Measurements from ENCODE around the gene ZC2HC1C. TPM values are rescaled to one million over a fixed set of nuclear protein-coding genes. Genes with fewer than 3 reads are reported as not detected.

The ZC2HC1C gene
- total RNA-seq, 6 experiments from 2014 or later, result 0.43 to 1.4 (median 1.1) TPM

GRCh38 chr14:75053396-75054291, 15.8 kb upstream of the ZC2HC1C start:
- Mint-ChIP-seq H3K27me3 (ENCODE audit: insufficient read depth) (peaks cover 3% of the 10 kb centered on the region), H3K4me3 (peak overlapping the region; percentile 37), H3K27ac (peak overlapping the region; percentile 53), H3K9me3 (no peaks in the 10 kb centered on the region), H3K4me1 (ENCODE audit: low read depth) (peaks cover 69% of the 10 kb centered on the region), H3K36me3 (ENCODE audit: low read depth) (peaks cover 28% of the 10 kb centered on the region)
- peak; percentile 55 for DNase-seq
- no peak for TF ChIP-seq CTCF (IDR thresholded peaks at IDR 0.05)

- Mint-ChIP-seq H3K4me3 (peak overlapping the region; percentile 14), H3K4me1 (ENCODE audit: low read depth) (peaks cover 71% of the 10 kb centered on the region), H3K36me3 (ENCODE audit: low read depth) (peaks cover 27% of the 10 kb centered on the region), H3K27me3 (ENCODE audit: insufficient read depth) (peaks cover 3% of the 10 kb centered on the region), H3K27ac (peak overlapping the region; percentile 53), H3K9me3 (no peaks in the 10 kb centered on the region)
- no peak for DNase-seq
- TF ChIP-seq CTCF (IDR thresholded peaks at IDR 0.05), result no peak
These were observed 15.0 kb upstream of the ZC2HC1C start for GRCh38 chr14:75054421-75054820.

- peaks cover 32% of the 10 kb centered on the region for H3K36me3 Mint-ChIP-seq (ENCODE audit: low read depth)
- peak; percentile 50 for DNase-seq
- peaks cover 53% of the 10 kb centered on the region for H3K4me1 Mint-ChIP-seq (ENCODE audit: low read depth)
- no peak for TF ChIP-seq CTCF (IDR thresholded peaks at IDR 0.05)
- no peaks in the 10 kb centered on the region for H3K9me3 Mint-ChIP-seq
- peak overlapping the region; percentile 26; the same call in 1 of the 2 replicates for H3K4me3 Mint-ChIP-seq
- peak overlapping the region; percentile 54 for H3K27ac Mint-ChIP-seq
- no peaks in the 10 kb centered on the region; the same call in 1 of the 2 replicates for H3K27me3 Mint-ChIP-seq (ENCODE audit: insufficient read depth)
These were observed 9.8 kb upstream of the ZC2HC1C start for GRCh38 chr14:75059642-75060041.

GRCh38 chr14:75060420-75060819, 9.0 kb upstream of the ZC2HC1C start:
- peaks cover 30% of the 10 kb centered on the region for H3K36me3 Mint-ChIP-seq (ENCODE audit: low read depth)

GRCh38 chr14:75063013-75063412, 6.4 kb upstream of the ZC2HC1C start:
- H3K4me3 Mint-ChIP-seq, result peak overlapping the region; percentile 100
- H3K36me3 Mint-ChIP-seq (ENCODE audit: low read depth), result peaks cover 15% of the 10 kb centered on the region

More at GRCh38 chr14:75060420-75060819, 9.0 kb upstream of the ZC2HC1C start:
- Mint-ChIP-seq H3K4me1 (ENCODE audit: low read depth) (peaks cover 46% of the 10 kb centered on the region), H3K27me3 (ENCODE audit: insufficient read depth) (no peaks in the 10 kb centered on the region; the same call in 1 of the 2 replicates), H3K4me3 (no peak overlapping the region), H3K9me3 (no peaks in the 10 kb centered on the region), H3K27ac (no peak overlapping the region)
- TF ChIP-seq CTCF (IDR thresholded peaks at IDR 0.05), result no peak
- no peak for DNase-seq

More at GRCh38 chr14:75063013-75063412, 6.4 kb upstream of the ZC2HC1C start:
- H3K4me1 Mint-ChIP-seq (ENCODE audit: low read depth), result peaks cover 41% of the 10 kb centered on the region
- no peak for DNase-seq
- no peak for TF ChIP-seq CTCF (IDR thresholded peaks at IDR 0.05)
- H3K27me3 Mint-ChIP-seq (ENCODE audit: insufficient read depth), result no peaks in the 10 kb centered on the region
- H3K9me3 Mint-ChIP-seq, result no peaks in the 10 kb centered on the region
- H3K27ac Mint-ChIP-seq, result peak overlapping the region; percentile 83
